Stomach (tissue), 9 donors: ENCODE results near the gene FRMPD2. TPM values are rescaled to one million over a fixed set of nuclear protein-coding genes. Genes with fewer than 3 reads are reported as not detected.

Experiments
- DNase-seq, 2 donors: peaks; one replicate each; pipeline versions ENCODE4 v3.0.0 to v3.0.0-alpha.2; 2013 to 2019
- H3K27ac ChIP-seq, 5 donors: fragments of 200-600 bp in 4 of 5; sonication (generic) in 4 of 5; one replicate each; pipeline ENCODE4 v1.5.1; 2013 to 2019; ENCODE audit warnings: mild to moderate bottlenecking in 1 of 5, moderate library complexity in 1 of 5
- H3K27me3 ChIP-seq, 3 donors: fragments of 200-600 bp; sonication (generic); one replicate each; pipeline ENCODE4 v1.5.1; 2017 to 2019; ENCODE audit warnings: mixed run types in 1 of 3
- H3K36me3 ChIP-seq, 4 donors: fragments of 200-600 bp; sonication (generic); 1 replicate in 3 of 4; 2 replicates in 1 of 4; pipeline ENCODE4 v1.5.1; 2016 to 2019
- H3K4me1 ChIP-seq, 4 donors: fragments of 200-600 bp; sonication (generic); one replicate each; pipeline ENCODE4 v1.5.1; 2016 to 2019
- H3K4me3 ChIP-seq, 4 donors: fragments of 200-600 bp; sonication (generic) in 3 of 4; one replicate each; pipeline ENCODE4 v1.5.1; 2016 to 2019; ENCODE audit warnings: mild to moderate bottlenecking in 1 of 4
- H3K9me3 ChIP-seq, 4 donors: fragments of 200-600 bp; sonication (generic); one replicate each; pipeline ENCODE4 v1.5.1; 2016 to 2019
- CTCF ChIP-seq, 7 experiments: fragments of 450-650 bp in 4 of 7; fragments of 200-600 bp in 3 of 7; sonication (generic) in 3 of 7; IDR thresholded peaks; one replicate each; pipeline ENCODE4 v1.5.1; 2016 to 2019; ENCODE audit warnings: antibody characterized with exemption in 7 of 7, control low read depth in 2 of 7, mild to moderate bottlenecking in 1 of 7
- EP300 ChIP-seq: sonication (generic); formaldehyde crosslinking; IDR thresholded peaks from one replicate; pipeline ENCODE4 v1.6.1; 2017; ENCODE audit warnings: antibody characterized with exemption
- POLR2A ChIP-seq, 4 donors: fragments of 450-650 bp; IDR thresholded peaks; one replicate each; pipeline ENCODE4 v1.6.1; 2016; ENCODE audit warnings: antibody characterized with exemption in 4 of 4, control low read depth in 2 of 4, mild to moderate bottlenecking in 1 of 4, moderate library complexity in 1 of 4
- POLR2AphosphoS5 ChIP-seq, 3 donors: sonication (generic); formaldehyde crosslinking; IDR thresholded peaks; one replicate each; pipeline ENCODE4 v1.6.1; 2016; ENCODE audit warnings: antibody characterized with exemption in 3 of 3
- WGBS, 5 donors: extraction: QIAGEN DNeasy Blood & Tissue Kit in 3 of 5; methylation state at CpG; one replicate each; pipeline versions ENCODE4 v1.1.5 to v1.1.7; 2013 to 2018; 5-methylcytosine and 5-hydroxymethylcytosine counted together
- intact Hi-C: fragments of 100-400 bp; cut with DNase I; formaldehyde crosslinking; loops from one replicate; pipeline ENCODE4 v1.15.1; 2023; ENCODE audit warnings: low total_unique reads
- polyA plus RNA-seq, 3 donors: library from polyadenylated mRNA; stranded (reverse); fragments of 200-250 nt; gene quantifications; one replicate each; pipeline ENCODE4 v1.2.3, GENCODE V29; 2013
- total RNA-seq, 5 donors: library from RNA; depleted of rRNA; stranded (reverse); fragments of >200 nt; gene quantifications; one replicate each; pipeline versions ENCODE4 v1.1.0 to v1.2.3, GENCODE V29; 2014 to 2016
- donor health status: healthy with polysubstance abuse.
- donor health status: Bipolar disorder and iron deficiency.
- donor health status: healthy.

The FRMPD2 gene
- total and polyA plus RNA-seq, 8 donors = under 0.01 to 0.15 (median 0.03) TPM; not detected in 4

DNA sequence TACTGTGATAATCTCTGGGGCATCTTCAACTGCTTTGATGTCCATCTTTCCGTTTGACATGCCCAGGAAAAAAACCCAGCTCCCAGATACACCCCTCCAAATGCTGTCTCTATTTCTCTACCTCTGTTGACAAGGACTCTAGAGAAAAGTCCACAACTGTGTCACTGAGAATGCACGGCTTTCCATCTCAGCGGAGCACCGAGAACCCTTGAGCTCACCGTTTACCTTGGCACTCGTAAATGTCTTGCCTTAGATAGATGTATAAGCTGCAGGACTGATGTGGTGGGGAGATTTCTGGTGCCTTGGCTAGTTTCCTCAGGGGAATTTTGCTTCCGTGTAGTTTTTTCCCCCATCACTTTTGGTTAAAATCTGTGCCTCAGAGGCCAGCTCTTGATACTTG is 24.6 kb upstream of the FRMPD2 start:
- WGBS, 5 donors = 68 to 78% (median 69%) methylated on average over 7 of the region's 7 CpGs
- no peak overlapping the region for H3K4me3 ChIP-seq
- no peaks in the 10 kb centered on the region for H3K9me3 ChIP-seq
- intact Hi-C loops = no loop called here
- DNase-seq = no peak
- no peak for TF ChIP-seq CTCF (IDR thresholded peaks at IDR 0.05)
- no peak for TF ChIP-seq POLR2AphosphoS5 (IDR thresholded peaks at IDR 0.05)
- no peak for TF ChIP-seq EP300
- no peak for TF ChIP-seq POLR2A (IDR thresholded peaks at IDR 0.05)
- H3K27me3 ChIP-seq = no peaks in the 10 kb centered on the region
- H3K4me1 ChIP-seq = no peaks in the 10 kb centered on the region
- H3K36me3 ChIP-seq = no peaks in the 10 kb centered on the region
- no peak overlapping the region for H3K27ac ChIP-seq

- Histone ChIP-seq H3K4me1 (no peaks in the 10 kb centered on the region), H3K27ac (no peak overlapping the region), H3K9me3 (no peaks in the 10 kb centered on the region), H3K4me3 (no peak overlapping the region), H3K27me3 (no peaks in the 10 kb centered on the region), H3K36me3 (no peaks in the 10 kb centered on the region)
- WGBS, 5 donors = 83 to 92% (median 86%) methylated on average over 4 of the region's 4 CpGs
- no peak for DNase-seq
- no peak for TF ChIP-seq CTCF (IDR thresholded peaks at IDR 0.05)
- TF ChIP-seq EP300 = no peak
- TF ChIP-seq POLR2A (IDR thresholded peaks at IDR 0.05) = no peak
- intact Hi-C loops = no loop called here
Measured at GRCh38 chr10:48296576-48297098, 22.1 kb upstream of the FRMPD2 start.

- Histone ChIP-seq H3K9me3 (no peaks in the 10 kb centered on the region), H3K4me1 (peaks cover 0 to 13% (median 0%) of the 10 kb centered on the region in 4 donors), H3K4me3 (no peak overlapping the region), H3K27me3 (no peaks in the 10 kb centered on the region), H3K36me3 (no peaks in the 10 kb centered on the region), H3K27ac (no peak overlapping the region)
- DNase-seq = no peak
- TF ChIP-seq POLR2A (IDR thresholded peaks at IDR 0.05) = no peak
- intact Hi-C loops = no loop called here
- WGBS, 5 donors = 67 to 85% (median 77%) methylated on average over 2 of the region's 2 CpGs
Measured at GRCh38 chr10:48294431-48294830, 19.9 kb upstream of the FRMPD2 start.

GRCh38 chr10:48292616-48293015 is 18.1 kb upstream of the FRMPD2 start:
- intact Hi-C loops = no loop called here
- H3K9me3 ChIP-seq = no peaks in the 10 kb centered on the region
- DNase-seq = no peak
- no peak overlapping the region for H3K4me3 ChIP-seq
- peaks cover 0 to 18% (median 7%) of the 10 kb centered on the region in 4 donors for H3K4me1 ChIP-seq
- no peak for TF ChIP-seq EP300
- TF ChIP-seq CTCF (IDR thresholded peaks at IDR 0.05) = no peak
- TF ChIP-seq POLR2AphosphoS5 (IDR thresholded peaks at IDR 0.05) = no peak
- no peak for TF ChIP-seq POLR2A (IDR thresholded peaks at IDR 0.05)
- WGBS, 5 donors = 91 to 96% (median 94%) methylated on average over 3 of the region's 3 CpGs
- H3K36me3 ChIP-seq = no peaks in the 10 kb centered on the region
- H3K27ac ChIP-seq = no peak overlapping the region
- H3K27me3 ChIP-seq = no peaks in the 10 kb centered on the region

DNA sequence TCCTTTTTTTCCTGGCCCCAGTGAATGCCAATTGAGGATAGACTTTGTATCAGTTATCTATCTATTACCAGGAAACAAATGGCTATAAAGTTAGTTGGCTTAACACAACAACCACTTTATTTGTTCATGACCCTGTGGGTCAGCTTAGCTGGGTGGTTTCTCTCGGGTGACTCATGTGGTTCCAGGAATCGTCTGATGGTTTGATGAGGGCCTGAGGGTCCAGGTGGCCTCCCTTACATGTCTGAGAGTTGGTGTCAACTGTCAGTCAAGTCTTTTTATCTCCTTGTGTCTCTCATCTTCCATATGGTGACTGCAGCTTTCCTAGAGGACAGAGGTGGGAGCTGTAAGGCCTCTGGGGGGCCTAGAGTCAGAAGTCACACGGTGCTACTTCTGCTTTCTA is 16.7 kb upstream of the FRMPD2 start:
- peaks cover 0 to 21% (median 9%) of the 10 kb centered on the region in 4 donors for H3K4me1 ChIP-seq
- intact Hi-C loops = no loop called here
- H3K27ac ChIP-seq = no peak overlapping the region
- H3K9me3 ChIP-seq = no peaks in the 10 kb centered on the region
- no peaks in the 10 kb centered on the region for H3K36me3 ChIP-seq
- TF ChIP-seq CTCF (IDR thresholded peaks at IDR 0.05) (no peak), POLR2AphosphoS5 (IDR thresholded peaks at IDR 0.05) (no peak), EP300 (no peak), POLR2A (IDR thresholded peaks at IDR 0.05) (no peak)
- WGBS, 5 donors = 50 to 58% (median 54%) methylated on average over 3 of the region's 3 CpGs
- H3K4me3 ChIP-seq = no peak overlapping the region
- no peaks in the 10 kb centered on the region for H3K27me3 ChIP-seq
- no peak for DNase-seq
